OCI-LY1 (cell line): ENCODE data around the gene SHC3.

ENCODE experiments used
- EZH2 ChIP-seq: fragments of 200-600 bp; sonication (generic), shearing (Covaris generic); IDR thresholded peaks from 2 replicates; pipeline ENCODE4 v1.8.0; 2017; ENCODE audit warnings: borderline replicate concordance, mixed run types, mild to moderate bottlenecking, antibody characterized with exemption, low read length, moderate library complexity, mixed read lengths
- TF ChIP-seq, protein P1 (sequence below): fragments of 200-600 bp; sonication (generic), shearing (Covaris generic); IDR thresholded peaks from 2 replicates; pipeline ENCODE4 v1.5.1; 2017; ENCODE audit warnings: mild to moderate bottlenecking, antibody characterized with exemption, low read length, moderate library complexity, mixed read lengths

DNA sequence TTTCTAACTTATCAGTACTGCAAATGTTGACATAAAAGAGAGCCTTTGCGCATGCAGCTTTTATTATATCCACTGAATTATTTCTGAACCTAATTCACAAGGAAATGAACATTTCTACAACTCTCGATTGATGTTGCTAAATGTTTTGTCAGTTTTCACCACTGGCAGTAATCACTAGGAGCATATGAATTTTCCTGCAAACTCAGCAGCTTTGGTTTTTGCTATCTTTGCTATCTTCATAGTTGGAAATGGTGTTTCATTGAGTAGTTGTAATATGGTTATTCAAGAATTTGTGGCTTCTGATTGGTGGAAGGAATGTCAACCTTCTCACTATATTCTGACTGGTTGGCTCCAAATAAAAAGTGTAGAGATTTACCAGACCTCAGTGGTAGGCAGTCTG, 8.9 kb upstream of the SHC3 start:
- TF ChIP-seq, protein P1, sequence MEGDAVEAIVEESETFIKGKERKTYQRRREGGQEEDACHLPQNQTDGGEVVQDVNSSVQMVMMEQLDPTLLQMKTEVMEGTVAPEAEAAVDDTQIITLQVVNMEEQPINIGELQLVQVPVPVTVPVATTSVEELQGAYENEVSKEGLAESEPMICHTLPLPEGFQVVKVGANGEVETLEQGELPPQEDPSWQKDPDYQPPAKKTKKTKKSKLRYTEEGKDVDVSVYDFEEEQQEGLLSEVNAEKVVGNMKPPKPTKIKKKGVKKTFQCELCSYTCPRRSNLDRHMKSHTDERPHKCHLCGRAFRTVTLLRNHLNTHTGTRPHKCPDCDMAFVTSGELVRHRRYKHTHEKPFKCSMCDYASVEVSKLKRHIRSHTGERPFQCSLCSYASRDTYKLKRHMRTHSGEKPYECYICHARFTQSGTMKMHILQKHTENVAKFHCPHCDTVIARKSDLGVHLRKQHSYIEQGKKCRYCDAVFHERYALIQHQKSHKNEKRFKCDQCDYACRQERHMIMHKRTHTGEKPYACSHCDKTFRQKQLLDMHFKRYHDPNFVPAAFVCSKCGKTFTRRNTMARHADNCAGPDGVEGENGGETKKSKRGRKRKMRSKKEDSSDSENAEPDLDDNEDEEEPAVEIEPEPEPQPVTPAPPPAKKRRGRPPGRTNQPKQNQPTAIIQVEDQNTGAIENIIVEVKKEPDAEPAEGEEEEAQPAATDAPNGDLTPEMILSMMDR: no peak
- no peak for TF ChIP-seq EZH2
